Vein endothelial cell (primary cell): Measurements from ENCODE around the gene KIZ. TPM values are rescaled to one million over a fixed set of nuclear protein-coding genes. Genes with fewer than 3 reads are reported as not detected.

Source experiments
- small RNA-seq: library from RNA; depleted of rRNA; stranded (forward); fragments of <200 nt; gene quantifications from one replicate; pipeline ENCODE3, GENCODE V24; 2012
- total RNA-seq: library from RNA; depleted of rRNA; stranded (reverse); fragments of >200 nt; gene quantifications from 2 replicates; pipeline ENCODE4 v1.2.3, GENCODE V29; 2012

The KIZ gene, protein sequence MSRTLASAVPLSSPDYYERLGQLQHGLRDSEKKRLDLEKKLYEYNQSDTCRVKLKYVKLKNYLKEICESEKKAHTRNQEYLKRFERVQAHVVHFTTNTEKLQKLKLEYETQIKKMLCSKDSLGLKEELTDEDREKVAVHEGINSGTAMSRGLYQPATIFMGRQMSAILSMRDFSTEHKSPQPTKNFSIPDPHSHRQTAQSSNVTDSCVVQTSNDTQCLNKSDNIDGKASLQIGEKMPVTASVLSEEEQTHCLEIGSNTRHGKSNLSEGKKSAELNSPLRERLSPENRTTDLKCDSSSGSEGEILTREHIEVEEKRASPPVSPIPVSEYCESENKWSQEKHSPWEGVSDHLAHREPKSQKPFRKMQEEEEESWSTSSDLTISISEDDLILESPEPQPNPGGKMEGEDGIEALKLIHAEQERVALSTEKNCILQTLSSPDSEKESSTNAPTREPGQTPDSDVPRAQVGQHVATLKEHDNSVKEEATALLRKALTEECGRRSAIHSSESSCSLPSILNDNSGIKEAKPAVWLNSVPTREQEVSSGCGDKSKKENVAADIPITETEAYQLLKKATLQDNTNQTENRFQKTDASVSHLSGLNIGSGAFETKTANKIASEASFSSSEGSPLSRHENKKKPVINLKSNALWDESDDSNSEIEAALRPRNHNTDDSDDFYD
- total RNA-seq = 5.9 and 7.2 TPM in 2 replicates

DNA sequence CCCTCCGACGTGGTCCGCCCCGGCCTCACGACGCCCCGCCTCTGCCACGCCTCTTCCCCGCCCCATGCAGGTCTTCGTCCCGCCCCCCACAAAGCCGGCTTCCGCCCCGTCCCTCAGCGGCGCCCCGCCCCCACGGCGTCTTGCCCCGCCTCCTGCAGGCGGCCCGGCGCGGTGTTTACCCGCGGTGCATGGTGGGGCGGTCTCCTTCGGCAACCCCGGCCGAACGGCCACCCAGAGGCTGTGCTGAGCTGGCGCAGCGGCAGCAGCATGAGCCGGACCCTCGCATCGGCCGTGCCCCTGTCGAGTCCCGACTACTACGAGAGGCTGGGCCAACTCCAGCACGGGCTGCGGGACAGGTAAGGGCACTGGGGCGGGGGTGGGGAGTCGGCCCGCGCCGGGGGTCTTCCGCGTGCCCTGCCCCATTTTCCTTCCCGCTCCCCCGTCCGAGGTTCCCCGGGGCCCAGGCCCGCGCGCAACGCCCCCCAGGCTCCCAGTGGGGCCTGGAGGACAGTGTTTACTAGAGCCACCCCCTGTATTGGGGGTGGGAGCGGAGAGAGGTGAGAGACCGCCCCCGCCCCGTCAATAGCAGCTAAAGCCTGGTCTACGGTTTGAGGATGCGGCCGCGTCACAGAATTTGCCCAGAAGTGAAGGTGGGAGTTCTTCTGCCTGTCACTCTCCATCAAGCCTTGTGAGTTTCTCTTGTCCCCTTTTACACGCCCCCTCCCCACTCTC lies at the start of gene KIZ:
Gene KIZ (plus strand): TSS at position 234 of the 732 bp plus-strand sequence. CDS start 34 bp downstream, at position 268.

DNA sequence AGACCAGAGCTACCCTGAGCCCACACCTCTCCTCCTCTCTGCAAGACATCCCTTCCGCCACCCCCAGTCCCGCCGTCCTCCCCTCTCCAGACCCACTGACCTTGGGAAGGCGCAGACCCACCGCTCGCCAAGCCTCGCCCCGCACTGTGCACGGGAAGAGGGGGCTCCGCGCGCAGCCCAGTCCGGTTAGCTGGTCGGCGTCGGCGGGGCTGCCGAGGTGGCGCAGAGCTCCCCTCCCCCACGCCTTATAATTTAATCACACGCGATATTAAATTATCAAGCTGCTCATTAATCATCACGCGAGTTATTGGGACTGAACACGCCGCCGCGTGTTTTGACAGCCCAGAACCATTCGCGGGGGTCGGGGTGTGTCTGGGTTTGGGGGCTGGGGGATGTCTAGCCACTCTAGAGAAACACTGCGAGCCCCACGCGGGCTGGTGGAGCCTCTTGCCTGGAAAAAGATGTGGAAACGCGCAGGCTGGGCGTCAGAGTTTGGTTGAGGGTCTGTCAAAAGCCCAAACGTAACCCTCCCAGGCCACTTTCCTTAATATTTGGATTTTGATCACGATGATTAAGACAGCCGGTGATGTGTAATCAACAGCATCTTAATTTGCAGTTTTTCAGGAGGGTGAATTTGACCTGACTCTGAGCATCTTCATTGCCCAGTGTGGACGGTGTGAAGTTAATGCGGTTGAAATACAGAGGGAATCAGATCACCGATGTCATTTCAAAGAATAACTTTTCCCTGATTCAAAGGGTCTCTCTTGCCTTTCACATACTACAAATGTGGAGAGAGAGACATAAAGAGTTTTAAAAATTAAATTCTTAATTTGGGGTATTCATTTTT lies 19.5 kb upstream of the KIZ start, which contains the start of gene LINC00237:
Gene LINC00237 (minus strand): TSS at position 188 of the 847 bp plus-strand sequence.

Small RNA genes within 50 kb of the gene (small RNA-seq; reads per million reads assigned to genes)
- gene RNA5SP477 = not detected

Other genes starting within 250 kb of the KIZ start
- not detected in 2 replicates for gene LINC00237, start 19.7 kb upstream of the KIZ start, total RNA-seq
- 82.6 and 100 TPM in 2 replicates for gene XRN2, start 177.2 kb downstream of the KIZ start, total RNA-seq